GM12878 (cell line): Measurements from ENCODE around the gene CCK. TPM values are rescaled to one million over a fixed set of nuclear protein-coding genes. Genes with fewer than 3 reads are reported as not detected.

Experiments
- ATAC-seq: fragments of 200-7000 bp; cut with Tn5 transposase; 3 replicates; pipeline ENCODE4 v1.9.1; 2020; ENCODE audit warnings: mild to moderate bottlenecking, moderate library complexity
- BruUV-seq: library from RNA; stranded (reverse); fragments of 400-500 nt; replicated peaks from 2 replicates; lab custom pipeline; 2021; lab: Mats Ljungman, UMichigan
- CTCF ChIA-PET: fragments of 300-600 bp; sonication (Branson Sonifier 250); formaldehyde crosslinking; extraction: SDS; loops from one replicate; lab custom pipeline; 2021; ENCODE audit warnings: inconsistent platforms; lab: Yijun Ruan, JAX
- POLR2A ChIA-PET: fragments of 350-600 bp; formaldehyde crosslinking; extraction: SDS; loops from one replicate; lab custom pipeline; 2021; ENCODE audit warnings: inconsistent platforms; lab: Charles Lee
- RAD21 ChIA-PET: fragments of 300-600 bp; sonication (Branson Sonifier 250); formaldehyde crosslinking; loops from one replicate; lab custom pipeline; 2023; ENCODE audit warnings: antibody characterized with exemption; ENCODE audit not compliant: unreplicated experiment; lab: Charles Lee
- SMC1A ChIA-PET: fragments of 300-600 bp; sonication (Branson Sonifier 250); formaldehyde crosslinking; loops from one replicate; lab custom pipeline; 2023; ENCODE audit not compliant: unreplicated experiment, uncharacterized antibody; lab: Charles Lee
- DNase-seq: peaks from one replicate; pipeline ENCODE4 v3.0.0-alpha.2; 2011; ENCODE audit warnings: low read depth, low spot score
- FAIRE-seq: peaks from 3 replicates; lab custom pipeline; 2011; peaks lifted over from hg19 to GRCh38; lab: Jason Lieb, UNC
- H2AFZ ChIP-seq: 2 replicates; pipeline ENCODE4 v1.6.0; 2011; ENCODE audit warnings: low read depth, low read length, control low read depth; ENCODE audit not compliant: control insufficient read depth
- H3K27ac ChIP-seq: 2 replicates; pipeline ENCODE4 v1.5.1; 2011; ENCODE audit warnings: control low read depth; ENCODE audit not compliant: control insufficient read depth, insufficient read depth
- H3K27me3 ChIP-seq, 2 experiments: replicated peaks in 1 of 2; 2 replicates each; pipeline versions ENCODE4 v1.6.0 to v1.6.1; 2011; ENCODE audit warnings: low read length in 1 of 2; ENCODE audit not compliant: control insufficient read depth in 2 of 2, insufficient read depth in 2 of 2
- H3K36me3 ChIP-seq, 2 experiments: 2 replicates each; pipeline ENCODE4 v1.5.1; 2011; ENCODE audit warnings: low read length in 1 of 2; ENCODE audit not compliant: control insufficient read depth in 2 of 2, insufficient read depth in 2 of 2
- H3K4me1 ChIP-seq: 2 replicates; pipeline ENCODE4 v1.6.1; 2011; ENCODE audit warnings: mild to moderate bottlenecking, low read length, moderate library complexity, mixed read lengths; ENCODE audit not compliant: control insufficient read depth, insufficient read depth
- H3K4me2 ChIP-seq: 2 replicates; pipeline ENCODE4 v1.6.0; 2011; ENCODE audit warnings: control low read depth; ENCODE audit not compliant: control insufficient read depth, insufficient read depth
- H3K4me3 ChIP-seq: fragments of 200-600 bp; sonication (generic); 2 replicates; pipeline ENCODE4 v1.5.1; 2016
- H3K79me2 ChIP-seq: 2 replicates; pipeline ENCODE4 v1.6.0; 2011; ENCODE audit warnings: low read length; ENCODE audit not compliant: control insufficient read depth, insufficient read depth
- H3K9ac ChIP-seq: 2 replicates; pipeline ENCODE4 v1.8.0; 2011; ENCODE audit warnings: low read length, control low read depth, mixed read lengths; ENCODE audit not compliant: control insufficient read depth, insufficient read depth
- H3K9me3 ChIP-seq: replicated peaks from 3 replicates; pipeline ENCODE4 v1.5.1; 2011; ENCODE audit warnings: mild to moderate bottlenecking, low read length; ENCODE audit not compliant: control insufficient read depth, insufficient read depth
- H4K20me1 ChIP-seq: 2 replicates; pipeline ENCODE4 v1.6.0; 2011; ENCODE audit not compliant: control insufficient read depth, insufficient read depth
- MEF2A ChIP-seq: IDR thresholded peaks from 2 replicates; pipeline ENCODE4 v1.6.1; 2011; ENCODE audit warnings: low read depth, mild to moderate bottlenecking, low read length, moderate library complexity; ENCODE audit not compliant: insufficient read depth
- POLR2A ChIP-seq: IDR thresholded peaks from 2 replicates; pipeline ENCODE4 v1.6.1; 2011; ENCODE audit warnings: low read depth, mild to moderate bottlenecking, low read length
- ZNF622 ChIP-seq: fragments of 450-650 bp; IDR thresholded peaks from 2 replicates; pipeline ENCODE4 v1.6.1; 2017; ENCODE audit warnings: mild to moderate bottlenecking, inconsistent platforms
- WGBS: methylation state at CpG from one replicate; pipeline ENCODE4 v1.1.6; 2016; ENCODE audit warnings: low lambda C conversion rate; ENCODE audit not compliant: insufficient replicate concordance, insufficient coverage; ENCODE audit errors: missing lambda C conversion rate; 5-methylcytosine and 5-hydroxymethylcytosine counted together
- in situ Hi-C: fragments of 300-500 bp; cut with MboI; formaldehyde crosslinking; loops from 9 replicates; pipeline ENCODE4 v1.14.3; 2018; ENCODE audit warnings: mixed read lengths
- intact Hi-C: fragments of 100-400 bp; cut with micrococcal nuclease; formaldehyde crosslinking; loops from one replicate; pipeline ENCODE4 v1.14.2; 2022; ENCODE audit not compliant: unreplicated experiment
- polyA plus RNA-seq, 11 experiments: library from polyadenylated mRNA; depleted of rRNA in 4 of 11; unstranded in 6 of 11; stranded (reverse) in 5 of 11; fragments of >200 nt; fragmentation: Nextera tagmentation in 4 of 11; fragmentation: Illumina TruSeq in 1 of 11; extraction: Ambion mirVana in 4 of 11; extraction: Trizol in 1 of 11; gene quantifications; 1 replicate in 1 of 11; 2 replicates in 10 of 11; pipeline versions ENCODE4 v1.2.1 to v1.2.3, GENCODE V29; 2011 to 2016; ENCODE audit warnings: inconsistent platforms in 2 of 11, missing spikeins in 2 of 11, low read depth in 1 of 11
- total RNA-seq, 4 experiments: library from RNA; depleted of rRNA in 3 of 4; stranded (reverse); fragments of >200 nt in 3 of 4; fragmentation: Illumina TruSeq in 1 of 4; extraction: Trizol in 1 of 4; gene quantifications; 2 replicates each; pipeline versions ENCODE4 v1.2.1 to v1.2.3, GENCODE V29; 2013 to 2021
- TF ChIP-seq, protein P1 (sequence below): IDR thresholded peaks from 2 replicates; pipeline ENCODE4 v1.6.1; 2011; ENCODE audit warnings: mild to moderate bottlenecking, low read depth, low read length, moderate library complexity; ENCODE audit not compliant: insufficient replicate concordance

CCK gene
- total and polyA plus RNA-seq, 10 of the 15 experiments (the other 5 are each of a cell fraction or from before 2014, with no cell fraction given) = not detected

DNA sequence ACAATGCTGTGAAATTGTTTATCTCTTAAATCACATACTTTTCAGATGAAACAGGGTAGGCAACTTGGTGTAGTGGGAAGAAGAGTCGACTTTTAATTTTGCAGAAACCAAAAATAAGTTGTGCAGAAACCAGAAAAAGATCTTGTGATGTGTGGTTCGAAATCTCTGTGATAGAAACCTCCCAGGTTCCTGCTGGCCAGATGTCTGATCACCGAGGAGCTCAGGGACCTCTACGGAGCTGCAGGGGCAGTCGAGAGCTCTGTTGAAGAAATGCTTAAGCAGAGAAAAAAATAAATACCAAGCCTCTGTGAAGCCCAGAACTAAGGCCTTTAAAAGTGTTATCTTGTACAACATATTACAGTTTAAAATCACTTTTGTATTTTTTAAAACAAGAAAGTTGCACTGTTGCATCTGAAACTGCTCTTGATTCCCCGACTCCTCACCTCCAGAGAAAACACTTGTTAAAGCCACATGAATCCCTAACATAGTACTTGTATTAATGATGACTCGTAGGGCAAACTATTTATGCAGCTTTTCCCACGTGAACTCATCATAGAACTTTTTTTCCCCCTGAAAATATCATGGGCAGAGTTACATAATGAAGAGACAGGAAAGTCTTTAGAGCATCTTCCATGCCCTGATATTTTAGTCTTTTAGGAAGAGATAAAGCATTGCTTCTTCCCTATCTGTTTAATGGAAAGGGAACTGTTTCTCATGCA, 51.3 kb downstream of the CCK start (continued):
- TF ChIP-seq MEF2A = 0 out of 2 replicates have a peak, but pooled peaks have one; percentile 22
- TF ChIP-seq, protein P1, sequence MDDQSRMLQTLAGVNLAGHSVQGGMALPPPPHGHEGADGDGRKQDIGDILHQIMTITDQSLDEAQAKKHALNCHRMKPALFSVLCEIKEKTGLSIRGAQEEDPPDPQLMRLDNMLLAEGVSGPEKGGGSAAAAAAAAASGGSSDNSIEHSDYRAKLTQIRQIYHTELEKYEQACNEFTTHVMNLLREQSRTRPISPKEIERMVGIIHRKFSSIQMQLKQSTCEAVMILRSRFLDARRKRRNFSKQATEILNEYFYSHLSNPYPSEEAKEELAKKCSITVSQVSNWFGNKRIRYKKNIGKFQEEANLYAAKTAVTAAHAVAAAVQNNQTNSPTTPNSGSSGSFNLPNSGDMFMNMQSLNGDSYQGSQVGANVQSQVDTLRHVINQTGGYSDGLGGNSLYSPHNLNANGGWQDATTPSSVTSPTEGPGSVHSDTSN = no peak

DNA sequence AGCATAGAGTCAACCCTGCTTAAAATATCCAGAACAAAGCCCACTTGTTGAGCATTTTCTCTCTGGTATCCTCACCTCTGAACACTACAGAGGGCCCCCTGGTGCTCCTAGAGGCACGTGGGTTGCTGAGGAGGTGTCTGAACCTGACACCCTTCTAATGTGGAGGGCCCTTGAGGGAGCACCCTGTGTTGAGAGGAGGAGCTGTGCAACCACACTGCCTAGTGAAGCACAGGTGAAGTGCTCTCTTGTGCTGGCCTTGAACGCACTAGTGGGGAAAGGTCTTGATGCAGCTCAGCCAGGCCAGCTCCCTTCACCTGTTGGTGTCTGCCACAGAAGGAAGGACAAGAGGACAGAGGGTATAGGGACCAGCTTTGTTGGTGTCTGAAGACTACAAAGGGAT, 51.9 kb downstream of the CCK start:
- Histone ChIP-seq H3K4me3 (peak overlapping the region; percentile 30; the same call in 1 of the 2 replicates), H3K9ac (peak overlapping the region; percentile 56), H3K27me3 (no peaks in the 10 kb centered on the region), H3K36me3 (peaks cover 11 to 18% of the 10 kb centered on the region in 2 experiments), H3K4me2 (peak overlapping the region; percentile 76), H3K27ac (peak overlapping the region; percentile 84), H3K79me2 (no peaks in the 10 kb centered on the region)
- FAIRE-seq (no peak), ATAC-seq (peak; percentile 63)
- POLR2A ChIA-PET = interaction anchor here (1.2 kb wide), 2 partner anchors 15 to 91 kb away, joined by 4 read pairs; no protein-coding TSS in a partner anchor
- CTCF ChIA-PET = interaction anchor here (0.8 to 3.1 kb wide), 6 partner anchors 8 to 94 kb away, joined by 3 to 13 read pairs (median 4); no protein-coding TSS in a partner anchor
- BruUV-seq = no TSS peak
- TF ChIP-seq ZNF622 = no peak
- TF ChIP-seq POLR2A = peak; percentile 43
- TF ChIP-seq, all 136 proteins: peak for 1
- intact Hi-C loops (no loop called here), in situ Hi-C loops (no loop called here)
- no peaks in the 10 kb centered on the region for H3K9me3 ChIP-seq
- no peak for DNase-seq
- SMC1A ChIA-PET = interaction anchor here (1.0 to 2.2 kb wide), 8 partner anchors 9 to 319 kb away, joined by 3 to 7 read pairs (median 4); no protein-coding TSS in a partner anchor
- RAD21 ChIA-PET = interaction anchor here (1.0 to 1.2 kb wide), 4 partner anchors 20 to 94 kb away, joined by 3 to 8 read pairs (median 3); no protein-coding TSS in a partner anchor
- peaks cover 48% of the 10 kb centered on the region for H3K4me1 ChIP-seq
- 18% methylated on average over 2 of the region's 2 CpGs for WGBS
- H2AFZ ChIP-seq = no peak overlapping the region
- no peaks in the 10 kb centered on the region for H4K20me1 ChIP-seq
